Activated CD4-positive, alpha-beta T cell treated with anti-CD3 and anti-CD28 coated beads, Interleukin-2, amount 10 ng/mL, durations not matched to agents 24 days and 14 days (primary cell): ENCODE measurements around the gene NRXN3. TPM values are rescaled to one million over a fixed set of nuclear protein-coding genes. Genes with fewer than 3 reads are reported as not detected.

Experiments
- DNase-seq: peaks from one replicate; pipeline ENCODE4 v3.0.0; 2022
- H3K27ac Mint-ChIP-seq: one replicate; pipeline ENCODE4 v1.8.0; 2022; ENCODE audit warnings: mild to moderate bottlenecking, mixed read lengths
- H3K27me3 Mint-ChIP-seq: one replicate; pipeline ENCODE4 v1.8.0; 2022; ENCODE audit warnings: mixed read lengths
- H3K36me3 Mint-ChIP-seq: one replicate; pipeline ENCODE4 v1.8.0; 2022; ENCODE audit warnings: low read depth, mild to moderate bottlenecking, mixed read lengths
- H3K4me1 Mint-ChIP-seq: one replicate; pipeline ENCODE4 v1.8.0; 2021; ENCODE audit warnings: mixed read lengths
- H3K4me3 Mint-ChIP-seq: one replicate; pipeline ENCODE4 v1.8.0; 2022; ENCODE audit warnings: mild to moderate bottlenecking, moderate library complexity, mixed read lengths
- H3K9me3 Mint-ChIP-seq: one replicate; pipeline ENCODE4 v1.8.0; 2021; ENCODE audit warnings: mixed read lengths
- intact Hi-C: fragments of 100-400 bp; cut with micrococcal nuclease; formaldehyde crosslinking; loops from one replicate; pipeline ENCODE4 v1.15.1; 2023
- total RNA-seq: library from RNA; stranded (reverse); gene quantifications from 2 replicates; pipeline ENCODE4 v1.2.3, GENCODE V29; 2022

NRXN3 gene
- total RNA-seq, 1 donor from 2014 or later = not detected

DNA sequence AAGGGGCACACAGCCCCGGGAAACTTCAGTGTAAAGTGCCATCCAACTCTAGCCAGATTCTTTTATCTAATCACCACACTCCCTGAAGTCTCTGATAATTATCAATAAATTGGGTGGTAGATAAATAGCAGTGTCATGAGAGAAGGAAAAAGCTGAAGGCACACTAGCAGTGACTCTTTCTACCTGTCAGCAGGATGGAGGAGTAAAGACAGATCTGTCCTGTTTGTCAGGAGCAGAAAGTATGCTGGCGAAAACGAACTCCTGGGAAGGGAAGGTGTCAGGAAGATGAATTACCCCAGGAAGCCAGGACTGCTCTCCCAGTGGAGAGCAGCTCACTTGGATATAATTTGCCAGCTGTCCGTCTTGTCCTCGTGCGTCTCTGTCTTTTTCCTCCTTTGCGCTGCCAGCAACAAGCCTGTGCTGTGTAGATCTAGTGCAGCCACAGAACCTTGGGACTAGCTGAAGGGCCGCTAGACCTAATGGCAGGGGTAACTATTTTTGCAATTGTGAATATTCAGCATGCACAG, 1059.3 kb downstream of the NRXN3 start:
- intact Hi-C loops = no loop called here
- DNase-seq = no peak
- Mint-ChIP-seq H3K4me3 (no peak overlapping the region), H3K36me3 (no peaks in the 10 kb centered on the region), H3K27ac (no peak overlapping the region), H3K9me3 (peaks cover 5% of the 10 kb centered on the region), H3K27me3 (no peaks in the 10 kb centered on the region), H3K4me1 (no peaks in the 10 kb centered on the region)

DNA sequence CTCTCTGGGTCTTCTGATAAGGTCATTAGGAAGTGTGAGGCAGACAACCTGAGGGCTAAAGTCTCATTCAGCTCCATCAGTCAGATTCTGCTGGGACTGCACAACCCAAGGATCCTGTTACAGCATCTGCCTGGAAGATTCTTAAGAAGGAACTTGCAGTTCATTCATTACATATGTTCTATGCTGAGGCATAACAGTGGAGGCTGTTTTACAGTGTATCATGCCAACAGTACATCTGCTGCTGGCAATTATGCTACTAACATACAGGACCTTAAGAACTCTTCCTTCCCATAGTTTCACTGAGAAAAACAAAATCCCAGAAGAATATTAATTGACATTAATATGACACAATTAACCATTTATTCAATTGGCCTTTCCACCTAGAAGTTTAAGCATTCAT, 1072.5 kb downstream of the NRXN3 start:
- no peaks in the 10 kb centered on the region for H3K4me1 Mint-ChIP-seq
- no peak overlapping the region for H3K4me3 Mint-ChIP-seq
- H3K27me3 Mint-ChIP-seq = no peaks in the 10 kb centered on the region
- intact Hi-C loops = no loop called here
- DNase-seq = no peak
- no peaks in the 10 kb centered on the region for H3K9me3 Mint-ChIP-seq
- no peak overlapping the region for H3K27ac Mint-ChIP-seq
- H3K36me3 Mint-ChIP-seq = no peaks in the 10 kb centered on the region

DNA sequence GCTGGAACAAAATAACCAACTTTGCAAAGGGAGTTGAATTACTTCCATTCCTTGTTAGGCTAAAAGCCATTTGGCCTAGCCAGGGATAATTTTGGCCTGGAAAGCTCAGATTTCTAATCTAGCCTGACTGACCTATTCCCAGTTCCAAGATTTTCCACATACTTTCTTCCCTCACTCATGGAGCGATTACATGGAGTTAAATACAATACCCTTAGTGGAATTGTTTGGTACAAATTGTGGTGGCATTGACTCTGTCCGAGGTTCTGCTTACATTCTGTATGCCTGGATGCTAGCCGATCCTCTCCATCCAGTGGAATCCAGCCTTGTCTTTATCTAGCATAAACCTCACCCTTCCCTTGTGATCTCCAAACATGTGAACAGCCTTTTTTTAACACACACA, 1076.0 kb downstream of the NRXN3 start:
- no peaks in the 10 kb centered on the region for H3K36me3 Mint-ChIP-seq
- H3K4me1 Mint-ChIP-seq = no peaks in the 10 kb centered on the region
- intact Hi-C loops = no loop called here
- DNase-seq = no peak
- no peak overlapping the region for H3K4me3 Mint-ChIP-seq
- no peak overlapping the region for H3K27ac Mint-ChIP-seq
- no peaks in the 10 kb centered on the region for H3K27me3 Mint-ChIP-seq
- H3K9me3 Mint-ChIP-seq = no peaks in the 10 kb centered on the region

DNA sequence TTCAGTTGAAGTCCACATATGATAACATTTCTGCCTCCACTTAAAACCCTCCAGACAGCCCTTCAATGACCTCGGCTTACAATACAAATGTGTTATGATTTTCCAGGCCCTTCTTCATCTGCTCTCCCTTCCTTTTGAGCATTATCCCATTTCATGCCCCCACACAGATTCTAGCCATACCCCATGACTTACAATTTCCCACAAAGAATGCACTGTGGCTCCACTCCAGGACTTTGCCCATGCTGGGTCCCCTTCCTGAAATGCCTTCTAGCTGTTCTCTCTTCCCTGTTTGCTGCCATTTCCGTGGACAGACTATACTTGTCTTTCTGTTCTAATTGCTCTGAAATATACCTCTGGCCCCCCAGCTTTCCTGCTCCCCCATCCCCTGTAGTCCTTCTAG, 1078.0 kb downstream of the NRXN3 start:
- no peaks in the 10 kb centered on the region for H3K9me3 Mint-ChIP-seq
- no peak overlapping the region for H3K27ac Mint-ChIP-seq
- DNase-seq = no peak
- H3K36me3 Mint-ChIP-seq = no peaks in the 10 kb centered on the region
- H3K4me3 Mint-ChIP-seq = no peak overlapping the region
- intact Hi-C loops = no loop called here
- no peaks in the 10 kb centered on the region for H3K27me3 Mint-ChIP-seq
- H3K4me1 Mint-ChIP-seq = no peaks in the 10 kb centered on the region

DNA sequence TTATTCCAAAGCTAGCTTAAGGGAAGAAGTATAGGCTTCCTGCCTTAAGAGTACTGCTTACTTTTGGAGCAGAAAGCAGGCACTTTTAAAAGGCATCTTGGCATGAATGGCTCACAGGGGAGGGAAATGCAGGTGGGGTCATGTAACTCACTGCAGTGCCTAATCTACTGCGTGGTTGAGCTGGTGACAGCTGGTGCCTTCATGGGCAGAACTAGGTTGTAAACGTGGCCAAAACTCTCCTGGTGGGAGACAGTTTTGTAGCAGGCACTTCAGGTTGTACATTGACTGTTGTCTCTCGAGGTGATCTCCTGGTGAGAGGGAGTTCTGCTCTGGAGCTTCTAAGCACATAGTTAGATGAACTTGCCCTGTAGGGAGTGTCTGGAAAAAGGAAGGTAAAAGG, 1078.6 kb downstream of the NRXN3 start:
- H3K27me3 Mint-ChIP-seq = no peaks in the 10 kb centered on the region
- intact Hi-C loops = no loop called here
- no peak overlapping the region for H3K27ac Mint-ChIP-seq

DNA sequence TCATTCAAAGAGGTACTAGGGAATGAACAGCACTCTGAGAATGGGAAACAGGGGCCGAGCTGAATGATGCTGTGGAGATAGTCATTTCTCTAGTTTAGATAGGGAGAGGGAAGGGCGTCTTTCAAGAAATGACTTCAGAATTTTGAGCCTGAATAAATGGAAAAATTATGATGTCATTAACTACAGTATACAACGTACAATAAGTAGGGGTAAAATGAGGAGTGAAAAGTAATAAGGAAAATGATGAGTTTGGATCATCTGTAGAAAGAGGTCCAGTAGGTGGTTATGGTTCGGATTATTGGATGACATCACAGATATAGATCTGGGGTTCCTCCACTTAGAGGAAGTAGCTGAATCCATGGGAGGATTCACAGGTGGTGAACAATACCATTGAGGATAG, 1081.1 kb downstream of the NRXN3 start:
- no peaks in the 10 kb centered on the region for H3K9me3 Mint-ChIP-seq
- no peak overlapping the region for H3K4me3 Mint-ChIP-seq
- intact Hi-C loops = no loop called here
- H3K36me3 Mint-ChIP-seq = no peaks in the 10 kb centered on the region
- no peaks in the 10 kb centered on the region for H3K4me1 Mint-ChIP-seq
- DNase-seq = no peak
- no peaks in the 10 kb centered on the region for H3K27me3 Mint-ChIP-seq
- no peak overlapping the region for H3K27ac Mint-ChIP-seq

More for the DNA sequence above, 1078.6 kb downstream of the NRXN3 start:
- Mint-ChIP-seq H3K4me1 (no peaks in the 10 kb centered on the region), H3K4me3 (no peak overlapping the region), H3K9me3 (no peaks in the 10 kb centered on the region), H3K36me3 (no peaks in the 10 kb centered on the region)
- DNase-seq = no peak

DNA sequence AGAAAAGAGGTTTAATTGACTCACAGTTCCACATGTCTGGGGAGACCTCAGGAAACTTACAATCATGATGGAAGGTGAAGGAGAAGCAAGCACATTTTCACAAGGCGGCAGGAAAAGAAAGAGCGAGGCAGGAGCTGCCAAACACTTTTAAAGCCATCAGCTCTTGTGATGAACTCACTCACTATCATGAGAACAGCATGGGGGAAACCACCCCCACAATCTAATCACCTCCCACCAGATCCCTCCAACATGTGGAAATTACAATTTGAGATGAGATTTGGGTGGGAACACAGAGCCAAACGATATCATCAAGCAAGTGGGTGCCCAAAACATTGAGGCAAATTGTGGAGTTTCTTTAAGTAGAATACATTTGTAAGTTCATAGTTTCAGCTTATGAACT, 1083.4 kb downstream of the NRXN3 start:
- Mint-ChIP-seq H3K4me1 (no peaks in the 10 kb centered on the region), H3K36me3 (no peaks in the 10 kb centered on the region), H3K27me3 (no peaks in the 10 kb centered on the region), H3K4me3 (no peak overlapping the region), H3K27ac (no peak overlapping the region), H3K9me3 (no peaks in the 10 kb centered on the region)
- DNase-seq = no peak
- intact Hi-C loops = no loop called here

DNA sequence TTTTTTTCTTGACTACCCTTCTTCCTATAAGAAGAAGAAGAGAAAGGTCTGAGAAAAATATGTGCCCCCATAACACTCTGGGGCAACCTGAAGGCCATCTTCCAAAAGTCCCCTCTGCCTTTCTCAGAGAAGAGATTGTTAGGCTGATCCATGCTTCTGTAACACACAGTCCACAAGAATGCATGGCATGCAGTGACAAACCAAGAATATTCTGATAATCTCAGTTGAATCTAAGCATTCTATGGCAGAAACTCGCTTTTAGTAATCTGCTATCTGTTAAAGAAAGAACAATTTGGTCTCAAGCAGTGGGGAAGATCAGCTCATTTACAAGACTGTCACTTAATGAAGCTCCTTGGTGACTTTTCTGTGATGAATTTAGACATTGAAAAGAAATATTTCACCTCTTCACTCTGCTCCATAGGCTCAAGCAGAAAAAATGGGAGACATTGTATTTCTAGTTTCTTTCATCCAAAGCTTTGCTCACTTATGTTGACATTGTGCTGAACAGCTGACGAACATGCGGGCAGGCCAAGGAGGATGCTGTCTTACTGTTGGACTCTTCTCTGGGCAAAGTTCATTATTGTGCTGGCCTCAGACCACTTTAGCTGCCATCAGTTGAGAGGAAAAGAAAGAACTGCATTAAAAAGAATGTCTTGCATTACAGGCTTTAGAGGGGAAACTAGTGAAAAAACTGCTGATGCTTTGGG, 1084.0 kb downstream of the NRXN3 start:
- Mint-ChIP-seq H3K4me3 (no peak overlapping the region), H3K36me3 (no peaks in the 10 kb centered on the region), H3K9me3 (no peaks in the 10 kb centered on the region), H3K27me3 (no peaks in the 10 kb centered on the region), H3K4me1 (no peaks in the 10 kb centered on the region), H3K27ac (no peak overlapping the region)
- no peak for DNase-seq
- intact Hi-C loops = no loop called here

DNA sequence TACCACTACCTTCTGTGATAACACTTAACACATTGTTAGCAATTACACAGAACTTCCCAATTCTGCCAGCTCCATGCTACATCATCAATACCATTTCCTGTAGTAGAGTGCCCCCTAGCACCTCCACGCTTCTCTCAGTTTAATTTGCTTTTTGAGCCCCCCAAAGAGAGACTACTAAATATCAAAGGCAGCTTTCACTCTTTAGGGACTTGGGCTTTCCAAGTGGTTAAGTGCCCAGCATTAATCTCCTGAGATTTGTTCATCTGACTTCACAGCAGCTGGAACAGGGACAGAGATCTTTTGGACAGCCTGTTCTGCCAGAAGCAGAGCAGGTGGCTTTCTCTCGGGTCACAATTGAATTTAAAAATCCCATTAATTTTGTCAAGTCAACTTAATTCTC, 1086.2 kb downstream of the NRXN3 start:
- no peaks in the 10 kb centered on the region for H3K27me3 Mint-ChIP-seq
- H3K4me1 Mint-ChIP-seq = no peaks in the 10 kb centered on the region
- H3K9me3 Mint-ChIP-seq = no peaks in the 10 kb centered on the region
- H3K36me3 Mint-ChIP-seq = no peaks in the 10 kb centered on the region
- H3K27ac Mint-ChIP-seq = no peak overlapping the region
- intact Hi-C loops = no loop called here
- DNase-seq = no peak
- no peak overlapping the region for H3K4me3 Mint-ChIP-seq

DNA sequence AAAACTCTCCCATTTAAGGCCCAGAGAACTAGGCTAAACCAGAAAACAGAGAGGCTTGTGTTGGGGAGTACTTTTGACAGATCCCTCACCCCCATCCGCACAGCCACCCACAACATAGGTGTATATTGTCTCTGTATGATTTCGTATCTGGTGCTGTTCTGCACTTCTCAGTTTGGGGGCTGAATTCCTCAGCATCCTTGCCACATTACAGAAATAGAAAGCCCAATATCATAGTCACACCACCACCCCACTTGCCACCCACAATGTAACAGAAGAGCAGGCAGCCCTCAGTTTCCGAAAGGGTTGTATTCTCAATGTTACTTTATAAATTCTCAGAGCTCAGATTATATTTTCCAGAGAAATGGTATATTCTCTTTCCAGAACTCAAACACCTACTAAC, 1090.2 kb downstream of the NRXN3 start:
- Mint-ChIP-seq H3K4me1 (no peaks in the 10 kb centered on the region), H3K9me3 (no peaks in the 10 kb centered on the region), H3K27me3 (no peaks in the 10 kb centered on the region), H3K36me3 (no peaks in the 10 kb centered on the region), H3K27ac (no peak overlapping the region), H3K4me3 (no peak overlapping the region)
- no peak for DNase-seq
- intact Hi-C loops = no loop called here

DNA sequence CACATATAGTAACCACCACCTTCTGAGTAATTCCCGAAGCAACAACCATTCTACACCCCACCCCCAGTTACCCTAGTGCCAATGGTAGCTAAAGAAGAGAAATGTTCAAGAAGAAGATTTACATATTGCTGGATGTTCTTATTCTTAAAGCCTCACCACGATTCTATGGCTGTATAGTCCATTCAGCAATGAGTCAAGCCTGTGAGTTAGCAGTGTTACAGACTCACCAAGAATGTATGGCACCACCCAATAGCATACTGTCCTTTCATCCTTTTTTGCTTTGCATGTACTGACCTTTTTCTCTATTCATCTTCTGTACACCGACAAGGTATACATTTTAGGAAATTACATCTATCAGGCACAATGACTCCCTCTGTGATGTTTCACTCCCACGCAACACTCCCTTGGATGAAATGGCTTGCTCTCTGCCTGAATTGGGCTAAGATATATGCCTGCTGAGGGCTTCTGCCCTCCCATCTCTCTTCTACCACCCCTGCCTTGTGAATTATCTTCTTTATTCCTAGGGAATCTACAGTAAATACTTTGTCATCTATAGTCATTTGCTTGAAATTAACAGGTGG, 1095.3 kb downstream of the NRXN3 start:
- Mint-ChIP-seq H3K4me1 (no peaks in the 10 kb centered on the region), H3K27me3 (no peaks in the 10 kb centered on the region), H3K36me3 (no peaks in the 10 kb centered on the region), H3K27ac (no peak overlapping the region), H3K4me3 (no peak overlapping the region), H3K9me3 (no peaks in the 10 kb centered on the region)
- intact Hi-C loops = no loop called here
- DNase-seq = no peak

DNA sequence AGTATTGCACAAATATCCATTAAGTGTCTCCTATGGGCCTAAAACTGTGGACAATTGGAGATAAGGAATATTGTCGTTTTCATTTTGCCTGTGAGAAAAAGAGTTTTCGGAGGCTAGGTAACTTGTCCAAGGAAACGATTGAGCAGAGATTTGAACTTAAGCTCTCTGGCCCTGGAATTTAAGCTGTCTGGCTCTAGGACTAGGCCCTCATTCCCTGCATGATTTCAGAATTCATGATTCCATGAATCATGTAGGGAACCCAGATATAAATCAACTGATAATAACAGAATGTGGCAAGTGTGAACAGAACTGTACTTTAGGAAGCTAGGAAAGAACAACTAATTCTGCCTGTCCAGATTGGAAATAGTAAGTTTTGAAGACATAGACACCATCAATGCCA, 1100.2 kb downstream of the NRXN3 start:
- Mint-ChIP-seq H3K4me3 (no peak overlapping the region), H3K9me3 (no peaks in the 10 kb centered on the region), H3K36me3 (no peaks in the 10 kb centered on the region), H3K4me1 (no peaks in the 10 kb centered on the region), H3K27me3 (no peaks in the 10 kb centered on the region), H3K27ac (no peak overlapping the region)
- DNase-seq = no peak
- intact Hi-C loops = no loop called here

DNA sequence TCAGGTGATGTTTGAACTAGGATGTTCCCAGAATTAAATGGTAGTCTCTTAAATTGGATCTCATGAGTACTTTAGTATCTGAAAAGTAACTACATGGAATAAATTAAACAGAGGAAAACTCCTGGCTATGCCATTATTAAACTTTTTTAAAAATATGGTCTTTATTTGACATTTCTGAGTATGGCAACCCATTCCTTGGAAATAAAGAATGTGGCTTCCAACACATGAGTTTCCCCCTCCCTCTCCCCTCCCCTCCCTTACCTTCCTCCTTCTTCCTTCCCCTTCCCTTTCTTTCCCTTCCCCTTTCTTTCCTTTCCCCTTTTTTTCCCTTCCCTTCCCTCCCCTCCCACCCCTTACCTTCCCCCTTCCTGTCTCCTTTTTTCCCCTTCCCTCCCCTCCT, 1100.9 kb downstream of the NRXN3 start:
- DNase-seq = no peak
- Mint-ChIP-seq H3K27me3 (no peaks in the 10 kb centered on the region), H3K4me3 (no peak overlapping the region), H3K27ac (no peak overlapping the region), H3K36me3 (no peaks in the 10 kb centered on the region), H3K9me3 (no peaks in the 10 kb centered on the region), H3K4me1 (no peaks in the 10 kb centered on the region)
- intact Hi-C loops = no loop called here

DNA sequence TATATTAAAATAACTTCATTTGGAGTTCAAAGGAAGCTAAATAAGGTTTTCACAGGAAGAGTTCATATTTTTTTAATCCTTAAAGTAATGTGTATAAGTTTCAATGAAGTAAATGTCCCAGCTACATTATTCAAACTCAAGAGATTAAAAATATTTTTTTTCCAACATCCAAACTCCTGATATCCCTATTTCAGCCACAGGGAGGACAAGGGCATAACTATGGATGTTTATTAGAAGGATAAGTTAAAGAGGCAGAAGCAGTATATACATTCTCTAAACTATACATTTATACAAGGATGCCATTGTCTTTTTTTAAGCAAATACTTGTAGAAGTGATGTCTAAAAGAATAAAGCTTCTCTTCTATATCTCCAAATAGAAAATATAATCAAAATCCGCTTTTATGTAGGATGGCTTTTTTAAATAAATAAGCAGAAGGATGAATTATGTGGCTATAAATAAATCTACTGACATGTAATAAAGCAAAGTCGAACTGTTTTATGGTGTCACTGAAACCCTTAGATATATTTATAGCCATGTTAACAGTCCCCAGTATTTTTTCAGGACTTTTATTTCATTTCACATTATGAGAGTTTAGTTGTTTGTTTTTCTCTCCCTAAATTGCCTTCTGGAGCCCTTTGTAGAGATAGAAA, 1104.6 kb downstream of the NRXN3 start:
- Mint-ChIP-seq H3K9me3 (no peaks in the 10 kb centered on the region), H3K27ac (no peak overlapping the region), H3K27me3 (peaks cover 20% of the 10 kb centered on the region), H3K36me3 (no peaks in the 10 kb centered on the region), H3K4me3 (no peak overlapping the region), H3K4me1 (no peaks in the 10 kb centered on the region)
- intact Hi-C loops = no loop called here
- DNase-seq = no peak
